NT2/D1 (cell line): ENCODE data around the gene ANKRD53.

Experiments used
- DNase-seq: peaks from one replicate; pipeline ENCODE4 v3.0.0-alpha.2; 2011; ENCODE audit warnings: low read depth, low spot score
- H3K27me3 ChIP-seq: 2 replicates; pipeline ENCODE4 v1.6.0; 2011; ENCODE audit warnings: mild to moderate bottlenecking; ENCODE audit not compliant: insufficient read length, insufficient read depth
- H3K36me3 ChIP-seq: 2 replicates; pipeline ENCODE4 v1.6.1; 2011; ENCODE audit warnings: mild to moderate bottlenecking, low read length, mixed read lengths; ENCODE audit not compliant: insufficient read depth, insufficient read length
- H3K4me1 ChIP-seq: 2 replicates; pipeline ENCODE4 v1.5.1; 2011; ENCODE audit not compliant: insufficient read depth, insufficient read length
- H3K4me3 ChIP-seq: 2 replicates; pipeline ENCODE4 v1.5.1; 2011; ENCODE audit warnings: low read depth; ENCODE audit not compliant: insufficient read length
- H3K9ac ChIP-seq: 2 replicates; pipeline ENCODE4 v1.6.0; 2011; ENCODE audit warnings: low read depth; ENCODE audit not compliant: insufficient read length
- H3K9me3 ChIP-seq: 2 replicates; pipeline ENCODE4 v1.5.1; 2011; ENCODE audit warnings: mild to moderate bottlenecking, low read length; ENCODE audit not compliant: insufficient read depth
- SUZ12 ChIP-seq: IDR thresholded peaks from 2 replicates; pipeline ENCODE4 v1.6.1; 2011; ENCODE audit not compliant: insufficient read length, insufficient read depth; ENCODE audit errors: extremely low read depth
- YY1 ChIP-seq: IDR thresholded peaks from 2 replicates; pipeline ENCODE4 v1.6.1; 2011; ENCODE audit not compliant: insufficient read length, insufficient read depth
- ZNF274 ChIP-seq: IDR thresholded peaks from 2 replicates; pipeline ENCODE4 v1.6.1; 2011; ENCODE audit warnings: mild to moderate bottlenecking, low read depth, low read length

The ANKRD53 gene

GRCh38 chr2:70988151-70988550, 9.7 kb downstream of the ANKRD53 start:
- H3K4me3 ChIP-seq: no peak overlapping the region
- H3K4me1 ChIP-seq: no peaks in the 10 kb centered on the region
- no peaks in the 10 kb centered on the region for H3K27me3 ChIP-seq
- TF ChIP-seq YY1 (no peak), ZNF274 (no peak), SUZ12 (no peak)
- peaks cover 71% of the 10 kb centered on the region for H3K36me3 ChIP-seq
- no peak overlapping the region for H3K9ac ChIP-seq
- H3K9me3 ChIP-seq: no peaks in the 10 kb centered on the region
- no peak for DNase-seq

GRCh38 chr2:70988726-70989648, 10.6 kb downstream of the ANKRD53 start:
- DNase-seq: no peak
- TF ChIP-seq YY1 (no peak), ZNF274 (no peak), SUZ12 (no peak)
- Histone ChIP-seq H3K9me3 (no peaks in the 10 kb centered on the region), H3K27me3 (no peaks in the 10 kb centered on the region), H3K4me1 (no peaks in the 10 kb centered on the region), H3K36me3 (peaks cover 69% of the 10 kb centered on the region), H3K9ac (no peak overlapping the region), H3K4me3 (no peak overlapping the region)

GRCh38 chr2:70990216-70990615, 11.8 kb downstream of the ANKRD53 start:
- H3K4me1 ChIP-seq: no peaks in the 10 kb centered on the region
- H3K4me3 ChIP-seq: no peak overlapping the region
- H3K9ac ChIP-seq: no peak overlapping the region
- H3K36me3 ChIP-seq: peaks cover 67% of the 10 kb centered on the region
- no peaks in the 10 kb centered on the region for H3K9me3 ChIP-seq
- TF ChIP-seq SUZ12: no peak
- TF ChIP-seq ZNF274: no peak
- no peak for TF ChIP-seq YY1
- H3K27me3 ChIP-seq: no peaks in the 10 kb centered on the region
- no peak for DNase-seq

- H3K4me3 ChIP-seq: no peak overlapping the region
- no peaks in the 10 kb centered on the region for H3K27me3 ChIP-seq
- no peak overlapping the region for H3K9ac ChIP-seq
These were observed 12.7 kb downstream of the ANKRD53 start for GRCh38 chr2:70991142-70991541.

GRCh38 chr2:70991742-70992141, 13.3 kb downstream of the ANKRD53 start:
- Histone ChIP-seq H3K4me1 (no peaks in the 10 kb centered on the region), H3K4me3 (no peak overlapping the region), H3K27me3 (no peaks in the 10 kb centered on the region), H3K9me3 (no peaks in the 10 kb centered on the region), H3K9ac (no peak overlapping the region), H3K36me3 (peaks cover 53% of the 10 kb centered on the region)
- no peak for DNase-seq
- TF ChIP-seq YY1: no peak
- TF ChIP-seq ZNF274: no peak
- TF ChIP-seq SUZ12: no peak

More at GRCh38 chr2:70991142-70991541, 12.7 kb downstream of the ANKRD53 start:
- no peak for DNase-seq
- no peak for TF ChIP-seq ZNF274
- TF ChIP-seq YY1: no peak
- no peak for TF ChIP-seq SUZ12
- no peaks in the 10 kb centered on the region for H3K4me1 ChIP-seq
- H3K9me3 ChIP-seq: no peaks in the 10 kb centered on the region
- peaks cover 59% of the 10 kb centered on the region for H3K36me3 ChIP-seq

GRCh38 chr2:70992945-70993853, 14.8 kb downstream of the ANKRD53 start:
- Histone ChIP-seq H3K4me1 (no peaks in the 10 kb centered on the region), H3K9ac (peak overlapping the region; percentile 61), H3K4me3 (peak overlapping the region; percentile 3), H3K36me3 (peaks cover 40% of the 10 kb centered on the region), H3K9me3 (no peaks in the 10 kb centered on the region), H3K27me3 (no peaks in the 10 kb centered on the region)
- TF ChIP-seq YY1 (no peak), SUZ12 (no peak), ZNF274 (no peak)
- no peak for DNase-seq
